Measurements from ENCODE around the gene ARMC3.

ARMC3 gene

GRCh38 chr10:22993314-22993713 lies 65.5 kb downstream of the ARMC3 start:
- no peak for DNase-seq (ENCODE audit: low spot score)

- DNase-seq (ENCODE audit: low spot score): no peak
Measured at GRCh38 chr10:22997096-22997495, 69.2 kb downstream of the ARMC3 start.

- DNase-seq (ENCODE audit: low spot score): no peak
Measured at GRCh38 chr10:22998091-22998490, 70.2 kb downstream of the ARMC3 start.

GRCh38 chr10:22999942-23000341 lies 72.1 kb downstream of the ARMC3 start:
- no peak for DNase-seq (ENCODE audit: low spot score)

GRCh38 chr10:23001901-23002516 lies 74.2 kb downstream of the ARMC3 start:
- no peak for DNase-seq (ENCODE audit: low spot score)

GRCh38 chr10:23005150-23005549 lies 77.3 kb downstream of the ARMC3 start:
- DNase-seq (ENCODE audit: low spot score): no peak

GRCh38 chr10:23013581-23014335 lies 85.9 kb downstream of the ARMC3 start:
- no peak for DNase-seq (ENCODE audit: low spot score)

- DNase-seq (ENCODE audit: low spot score): no peak
Measured at GRCh38 chr10:23015021-23015707, 87.3 kb downstream of the ARMC3 start.

- DNase-seq (ENCODE audit: low spot score): no peak
Measured at GRCh38 chr10:23016636-23017035, 88.8 kb downstream of the ARMC3 start.

GRCh38 chr10:23019633-23020032 lies 91.8 kb downstream of the ARMC3 start:
- no peak for DNase-seq (ENCODE audit: low spot score)

- DNase-seq (ENCODE audit: low spot score): no peak
Measured at GRCh38 chr10:23021430-23021829, 93.6 kb downstream of the ARMC3 start.

- no peak for DNase-seq (ENCODE audit: low spot score)
Measured at GRCh38 chr10:23024002-23024401, 96.1 kb downstream of the ARMC3 start.

GRCh38 chr10:23031318-23031717 lies 103.5 kb downstream of the ARMC3 start:
- no peak for DNase-seq (ENCODE audit: low spot score)

GRCh38 chr10:23034790-23035189 lies 106.9 kb downstream of the ARMC3 start:
- DNase-seq (ENCODE audit: low spot score): no peak

- no peak for DNase-seq (ENCODE audit: low spot score)
Measured at GRCh38 chr10:23035569-23035968, 107.7 kb downstream of the ARMC3 start.

- DNase-seq (ENCODE audit: low spot score): no peak
Measured at GRCh38 chr10:23037152-23037551, 109.3 kb downstream of the ARMC3 start.

GRCh38 chr10:23037561-23037960 lies 109.7 kb downstream of the ARMC3 start:
- DNase-seq (ENCODE audit: low spot score): no peak

GRCh38 chr10:23038172-23038571 lies 110.3 kb downstream of the ARMC3 start:
- DNase-seq (ENCODE audit: low spot score): no peak

- no peak for DNase-seq (ENCODE audit: low spot score)
Measured at GRCh38 chr10:23040002-23040401, 112.1 kb downstream of the ARMC3 start.

- DNase-seq (ENCODE audit: low spot score): no peak
Measured at GRCh38 chr10:23046027-23046426, 118.2 kb downstream of the ARMC3 start.

- no peak for DNase-seq (ENCODE audit: low spot score)
Measured at GRCh38 chr10:23047201-23048050, 119.6 kb downstream of the ARMC3 start.

GRCh38 chr10:23048191-23048590 lies 120.3 kb downstream of the ARMC3 start:
- DNase-seq (ENCODE audit: low spot score): no peak

Measured in left forelimb (tissue), 1 donor.